ENCODE data around the gene PYGL. TPM values are rescaled to one million over a fixed set of nuclear protein-coding genes. Genes with fewer than 3 reads are reported as not detected.

The PYGL gene
- total and polyA plus RNA-seq, 10 donors = 14.1 to 302 (median 101) TPM

- H3K27ac ChIP-seq = no peak overlapping the region
- no peak for DNase-seq
- H3K9me3 ChIP-seq = no peaks in the 10 kb centered on the region
- H3K27me3 ChIP-seq (replicated peaks in 1 of 7) = no peaks in the 10 kb centered on the region
- intact Hi-C loops (cut with DNase I; ENCODE audit: low total_unique reads) = no loop called here
- H3K4me1 ChIP-seq = peaks cover 0 to 32% (median 11%) of the 10 kb centered on the region in 6 donors
- H3K4me3 ChIP-seq = no peak overlapping the region
- no peaks in the 10 kb centered on the region for H3K36me3 ChIP-seq
- WGBS, 5 donors = 70 to 85% (median 74%) methylated on average over 4 of the region's 4 CpGs
- TF ChIP-seq POLR2A (IDR thresholded peaks at IDR 0.05) (no peak), POLR2AphosphoS5 (IDR thresholded peaks at IDR 0.05) (no peak), CTCF (IDR thresholded peaks at IDR 0.05 in 8 of 11, conservative IDR thresholded peaks at IDR 0.05 in 3 of 11) (no peak)
These were observed 82.2 kb downstream of the PYGL start for GRCh38 chr14:50862036-50862570.

GRCh38 chr14:50860478-50861086 lies 83.7 kb downstream of the PYGL start:
- Histone ChIP-seq H3K4me1 (peaks cover 0 to 25% (median 11%) of the 10 kb centered on the region in 6 donors), H3K36me3 (no peaks in the 10 kb centered on the region), H3K9me3 (no peaks in the 10 kb centered on the region), H3K27ac (peak overlapping the region; percentile 60 to 87 (median 72)), H3K4me3 (peak overlapping the region; percentile 48 to 76 (median 58)), H3K27me3 (replicated peaks in 1 of 7) (no peaks in the 10 kb centered on the region)
- WGBS, 5 donors = 2 to 8% (median 4%) methylated on average over 6 of the region's 6 CpGs
- DNase-seq = peak; percentile 93
- TF ChIP-seq POLR2A (IDR thresholded peaks at IDR 0.05) (no peak), CTCF (IDR thresholded peaks at IDR 0.05 in 8 of 11, conservative IDR thresholded peaks at IDR 0.05 in 3 of 11) (peak; percentile 33 to 80 (median 61)), POLR2AphosphoS5 (IDR thresholded peaks at IDR 0.05) (no peak)
- intact Hi-C loops (cut with DNase I; ENCODE audit: low total_unique reads) = no loop called here

GRCh38 chr14:50859296-50859624 lies 85.0 kb downstream of the PYGL start:
- H3K9me3 ChIP-seq = no peaks in the 10 kb centered on the region
- peak overlapping the region in 6 of 8 donors; percentile 60 to 87 (median 75) for H3K27ac ChIP-seq
- H3K4me3 ChIP-seq = peak overlapping the region; percentile 48 to 76 (median 58)
- TF ChIP-seq POLR2A (IDR thresholded peaks at IDR 0.05) (no peak), CTCF (IDR thresholded peaks at IDR 0.05 in 8 of 11, conservative IDR thresholded peaks at IDR 0.05 in 3 of 11) (no peak), POLR2AphosphoS5 (IDR thresholded peaks at IDR 0.05) (no peak)
- intact Hi-C loops (cut with DNase I; ENCODE audit: low total_unique reads) = loop anchor here (10.0 kb wide), 1 partner anchor 74 kb away; no protein-coding TSS in a partner anchor
- DNase-seq = no peak
- H3K27me3 ChIP-seq (replicated peaks in 1 of 7) = no peaks in the 10 kb centered on the region
- H3K4me1 ChIP-seq = peaks cover 0 to 18% (median 11%) of the 10 kb centered on the region in 6 donors
- H3K36me3 ChIP-seq = no peaks in the 10 kb centered on the region
- WGBS, 5 donors = 0 to 20% (median 8%) methylated on average over 1 of the region's 1 CpG

- Histone ChIP-seq H3K36me3 (no peaks in the 10 kb centered on the region), H3K27ac (no peak overlapping the region), H3K4me3 (no peak overlapping the region), H3K27me3 (replicated peaks in 1 of 7) (no peaks in the 10 kb centered on the region), H3K4me1 (peaks cover 0 to 18% (median 11%) of the 10 kb centered on the region in 6 donors), H3K9me3 (no peaks in the 10 kb centered on the region)
- DNase-seq = no peak
- 81 to 95% (median 83%) methylated on average over 5 of the region's 5 CpGs for WGBS, 5 donors
- intact Hi-C loops (cut with DNase I; ENCODE audit: low total_unique reads) = loop anchor here (10.0 kb wide), 1 partner anchor 72 kb away; no protein-coding TSS in a partner anchor
- no peak for TF ChIP-seq POLR2AphosphoS5 (IDR thresholded peaks at IDR 0.05)
- TF ChIP-seq CTCF (IDR thresholded peaks at IDR 0.05 in 8 of 11, conservative IDR thresholded peaks at IDR 0.05 in 3 of 11) = no peak
- no peak for TF ChIP-seq POLR2A (IDR thresholded peaks at IDR 0.05)
These were observed 87.6 kb downstream of the PYGL start for GRCh38 chr14:50856660-50857059.
